ENCODE data around the gene MIS18A.

DNA sequence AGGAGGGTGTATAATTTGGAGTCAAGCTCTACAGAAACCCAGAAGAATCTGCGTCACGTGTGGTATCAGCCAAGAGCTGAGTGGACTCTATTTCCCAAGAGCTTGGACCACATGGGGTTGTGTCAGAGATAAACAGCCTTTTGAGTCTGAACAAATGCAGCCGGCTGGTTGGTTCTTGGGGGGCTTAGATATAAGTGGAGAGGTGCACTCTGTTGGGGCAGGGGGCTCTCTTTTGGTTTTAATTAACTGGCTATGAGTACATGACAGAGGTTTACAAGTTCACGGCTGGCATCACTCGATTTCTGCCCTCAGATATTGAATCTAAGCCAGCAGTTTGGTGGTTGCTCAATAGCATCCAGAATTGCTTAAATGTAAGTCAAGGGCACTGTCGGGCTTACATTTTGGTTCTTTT is 19.3 kb upstream of the MIS18A start:
- TF ChIP-seq, protein P1, sequence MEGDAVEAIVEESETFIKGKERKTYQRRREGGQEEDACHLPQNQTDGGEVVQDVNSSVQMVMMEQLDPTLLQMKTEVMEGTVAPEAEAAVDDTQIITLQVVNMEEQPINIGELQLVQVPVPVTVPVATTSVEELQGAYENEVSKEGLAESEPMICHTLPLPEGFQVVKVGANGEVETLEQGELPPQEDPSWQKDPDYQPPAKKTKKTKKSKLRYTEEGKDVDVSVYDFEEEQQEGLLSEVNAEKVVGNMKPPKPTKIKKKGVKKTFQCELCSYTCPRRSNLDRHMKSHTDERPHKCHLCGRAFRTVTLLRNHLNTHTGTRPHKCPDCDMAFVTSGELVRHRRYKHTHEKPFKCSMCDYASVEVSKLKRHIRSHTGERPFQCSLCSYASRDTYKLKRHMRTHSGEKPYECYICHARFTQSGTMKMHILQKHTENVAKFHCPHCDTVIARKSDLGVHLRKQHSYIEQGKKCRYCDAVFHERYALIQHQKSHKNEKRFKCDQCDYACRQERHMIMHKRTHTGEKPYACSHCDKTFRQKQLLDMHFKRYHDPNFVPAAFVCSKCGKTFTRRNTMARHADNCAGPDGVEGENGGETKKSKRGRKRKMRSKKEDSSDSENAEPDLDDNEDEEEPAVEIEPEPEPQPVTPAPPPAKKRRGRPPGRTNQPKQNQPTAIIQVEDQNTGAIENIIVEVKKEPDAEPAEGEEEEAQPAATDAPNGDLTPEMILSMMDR (conservative IDR thresholded peaks at IDR 0.05) = no peak
- TF ChIP-seq EZH2 (IDR thresholded peaks at IDR 0.05; ENCODE audit: low read depth) = no peak
